Measurements from ENCODE around the gene TREH.

TREH gene

GRCh38 chr11:118662401-118663271, 16.8 kb downstream of the TREH start:
- DNase-seq (ENCODE audit: low read depth) = no peak
- H3K4me3 ChIP-seq (replicated peaks; ENCODE audit: low read depth, low read length) = no peak overlapping the region
- TF ChIP-seq CTCF (IDR thresholded peaks at IDR 0.05; ENCODE audit: low read length, missing control alignments) = no peak

GRCh38 chr11:118661425-118662301, 17.8 kb downstream of the TREH start:
- no peak for DNase-seq (ENCODE audit: low read depth)
- TF ChIP-seq CTCF (IDR thresholded peaks at IDR 0.05; ENCODE audit: low read length, missing control alignments) = no peak

GRCh38 chr11:118660681-118661424, 18.6 kb downstream of the TREH start:
- DNase-seq (ENCODE audit: low read depth) = no peak
- no peak for TF ChIP-seq CTCF (IDR thresholded peaks at IDR 0.05; ENCODE audit: low read length, missing control alignments)
- no peak overlapping the region for H3K4me3 ChIP-seq (replicated peaks; ENCODE audit: low read depth, low read length)

More at GRCh38 chr11:118661425-118662301, 17.8 kb downstream of the TREH start:
- H3K4me3 ChIP-seq (replicated peaks; ENCODE audit: low read depth, low read length) = no peak overlapping the region

GRCh38 chr11:118659953-118660680, 19.3 kb downstream of the TREH start:
- no peak overlapping the region for H3K4me3 ChIP-seq (replicated peaks; ENCODE audit: low read depth, low read length)
- DNase-seq (ENCODE audit: low read depth) = no peak
- no peak for TF ChIP-seq CTCF (IDR thresholded peaks at IDR 0.05; ENCODE audit: low read length, missing control alignments)

GRCh38 chr11:118659314-118659952, 20.0 kb downstream of the TREH start:
- TF ChIP-seq CTCF (IDR thresholded peaks at IDR 0.05; ENCODE audit: low read length, missing control alignments) = peak; percentile 88
- DNase-seq (ENCODE audit: low read depth) = peak; percentile 80
- H3K4me3 ChIP-seq (replicated peaks; ENCODE audit: low read depth, low read length) = no peak overlapping the region

Measured in fibroblast of pulmonary artery (primary cell).